H7 (cell line): Measurements from ENCODE around the gene RPL3. TPM values are rescaled to one million over a fixed set of nuclear protein-coding genes. Genes with fewer than 3 reads are reported as not detected.

Experiments used
- DNase-seq: peaks from one replicate; pipeline ENCODE4 v3.0.0; 2012
- H3K27me3 ChIP-seq: 2 replicates; pipeline ENCODE4 v1.6.0; 2011; ENCODE audit warnings: mild to moderate bottlenecking, low read length; ENCODE audit not compliant: control insufficient read depth, insufficient read depth
- H3K36me3 ChIP-seq: replicated peaks from 2 replicates; pipeline ENCODE4 v1.5.1; 2011; ENCODE audit warnings: low read length; ENCODE audit not compliant: control insufficient read depth, insufficient read depth
- H3K4me3 ChIP-seq: 2 replicates; pipeline ENCODE4 v1.5.1; 2011; ENCODE audit warnings: low read depth, mild to moderate bottlenecking, control low read depth, low read length, moderate library complexity; ENCODE audit not compliant: insufficient read depth
- total RNA-seq: library from RNA; depleted of rRNA; stranded (reverse); fragments of >200 nt; shearing (Covaris generic); gene quantifications from 2 replicates; pipeline ENCODE4 v1.2.3, GENCODE V29; 2014

Gene RPL3
- total RNA-seq, 1 experiment from 2014 or later, result 3,029 TPM

GRCh38 chr22:39279170-39279850 lies 40.1 kb downstream of the RPL3 start:
- no peaks in the 10 kb centered on the region for H3K27me3 ChIP-seq
- no peak overlapping the region for H3K4me3 ChIP-seq
- no peak for DNase-seq
- H3K36me3 ChIP-seq, result no peaks in the 10 kb centered on the region

- Histone ChIP-seq H3K36me3 (no peaks in the 10 kb centered on the region), H3K27me3 (no peaks in the 10 kb centered on the region), H3K4me3 (no peak overlapping the region)
- no peak for DNase-seq
Measured at GRCh38 chr22:39278040-39278439, 41.4 kb downstream of the RPL3 start.

- Histone ChIP-seq H3K4me3 (no peak overlapping the region), H3K27me3 (no peaks in the 10 kb centered on the region), H3K36me3 (no peaks in the 10 kb centered on the region)
- no peak for DNase-seq
Measured at GRCh38 chr22:39277142-39277607, 42.2 kb downstream of the RPL3 start.

GRCh38 chr22:39276440-39277141 lies 42.8 kb downstream of the RPL3 start:
- Histone ChIP-seq H3K36me3 (no peaks in the 10 kb centered on the region), H3K27me3 (no peaks in the 10 kb centered on the region), H3K4me3 (no peak overlapping the region)
- DNase-seq, result no peak

GRCh38 chr22:39275814-39276439 lies 43.5 kb downstream of the RPL3 start:
- Histone ChIP-seq H3K36me3 (no peaks in the 10 kb centered on the region), H3K27me3 (no peaks in the 10 kb centered on the region), H3K4me3 (no peak overlapping the region)
- peak; percentile 72 for DNase-seq

GRCh38 chr22:39273950-39274887 lies 45.2 kb downstream of the RPL3 start:
- no peaks in the 10 kb centered on the region for H3K27me3 ChIP-seq
- H3K36me3 ChIP-seq, result no peaks in the 10 kb centered on the region
- H3K4me3 ChIP-seq, result no peak overlapping the region
- no peak for DNase-seq

- no peak for DNase-seq
- Histone ChIP-seq H3K27me3 (no peaks in the 10 kb centered on the region), H3K4me3 (no peak overlapping the region), H3K36me3 (no peaks in the 10 kb centered on the region)
Measured at GRCh38 chr22:39270792-39271191, 48.6 kb downstream of the RPL3 start.

GRCh38 chr22:39270280-39270679 lies 49.1 kb downstream of the RPL3 start:
- no peaks in the 10 kb centered on the region for H3K27me3 ChIP-seq
- peak; percentile 57 for DNase-seq
- H3K4me3 ChIP-seq, result no peak overlapping the region
- H3K36me3 ChIP-seq, result no peaks in the 10 kb centered on the region

- H3K4me3 ChIP-seq, result no peak overlapping the region
- no peaks in the 10 kb centered on the region for H3K27me3 ChIP-seq
- DNase-seq, result peak; percentile 71
- H3K36me3 ChIP-seq, result no peaks in the 10 kb centered on the region
Measured at GRCh38 chr22:39269095-39269790, 50.2 kb downstream of the RPL3 start.

- DNase-seq, result peak; percentile 54
- Histone ChIP-seq H3K4me3 (no peak overlapping the region), H3K36me3 (no peaks in the 10 kb centered on the region), H3K27me3 (no peaks in the 10 kb centered on the region)
Measured at GRCh38 chr22:39268645-39269044, 50.8 kb downstream of the RPL3 start.

- Histone ChIP-seq H3K27me3 (no peaks in the 10 kb centered on the region), H3K4me3 (no peak overlapping the region), H3K36me3 (no peaks in the 10 kb centered on the region)
- no peak for DNase-seq
Measured at GRCh38 chr22:39267974-39268373, 51.4 kb downstream of the RPL3 start.

GRCh38 chr22:39266398-39267030 lies 52.9 kb downstream of the RPL3 start:
- H3K36me3 ChIP-seq, result no peaks in the 10 kb centered on the region
- H3K4me3 ChIP-seq, result no peak overlapping the region
- no peaks in the 10 kb centered on the region for H3K27me3 ChIP-seq
- no peak for DNase-seq

- Histone ChIP-seq H3K27me3 (no peaks in the 10 kb centered on the region), H3K36me3 (no peaks in the 10 kb centered on the region), H3K4me3 (no peak overlapping the region)
- DNase-seq, result no peak
Measured at GRCh38 chr22:39265143-39265886, 54.1 kb downstream of the RPL3 start.
